ENCODE results near the gene PRKAA2. TPM values are rescaled to one million over a fixed set of nuclear protein-coding genes. Genes with fewer than 3 reads are reported as not detected.
A peak's percentile ranks its signal among the peaks of the same experiment; 100 is the strongest.

The PRKAA2 gene
- total RNA-seq, 2 donors from 2014 or later, result 1.6 to 6.8 TPM

DNA sequence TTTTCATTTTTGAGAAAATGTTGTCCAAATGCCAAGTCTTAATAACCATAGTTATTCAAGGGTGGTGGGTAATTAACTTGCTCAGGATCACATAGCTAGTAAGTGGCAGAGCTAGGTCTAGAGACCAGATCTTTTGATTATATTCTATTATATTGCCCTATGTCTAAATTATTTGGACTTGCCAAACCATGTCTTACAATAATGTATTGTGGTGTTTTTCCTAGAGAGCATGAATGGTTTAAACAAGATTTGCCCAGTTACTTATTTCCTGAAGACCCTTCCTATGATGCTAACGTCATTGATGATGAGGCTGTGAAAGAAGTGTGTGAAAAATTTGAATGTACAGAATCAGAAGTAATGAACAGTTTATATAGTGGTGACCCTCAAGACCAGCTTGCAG, 58.6 kb downstream of the PRKAA2 start:
- H3K4me1 ChIP-seq, result no peaks in the 10 kb centered on the region
- H3K27ac ChIP-seq, result no peak overlapping the region
- intact Hi-C loops (cut with DNase I), result no loop called here
- no peak overlapping the region for H3K4me3 ChIP-seq
- H3K36me3 ChIP-seq, result no peaks in the 10 kb centered on the region
- TF ChIP-seq, protein P1, sequence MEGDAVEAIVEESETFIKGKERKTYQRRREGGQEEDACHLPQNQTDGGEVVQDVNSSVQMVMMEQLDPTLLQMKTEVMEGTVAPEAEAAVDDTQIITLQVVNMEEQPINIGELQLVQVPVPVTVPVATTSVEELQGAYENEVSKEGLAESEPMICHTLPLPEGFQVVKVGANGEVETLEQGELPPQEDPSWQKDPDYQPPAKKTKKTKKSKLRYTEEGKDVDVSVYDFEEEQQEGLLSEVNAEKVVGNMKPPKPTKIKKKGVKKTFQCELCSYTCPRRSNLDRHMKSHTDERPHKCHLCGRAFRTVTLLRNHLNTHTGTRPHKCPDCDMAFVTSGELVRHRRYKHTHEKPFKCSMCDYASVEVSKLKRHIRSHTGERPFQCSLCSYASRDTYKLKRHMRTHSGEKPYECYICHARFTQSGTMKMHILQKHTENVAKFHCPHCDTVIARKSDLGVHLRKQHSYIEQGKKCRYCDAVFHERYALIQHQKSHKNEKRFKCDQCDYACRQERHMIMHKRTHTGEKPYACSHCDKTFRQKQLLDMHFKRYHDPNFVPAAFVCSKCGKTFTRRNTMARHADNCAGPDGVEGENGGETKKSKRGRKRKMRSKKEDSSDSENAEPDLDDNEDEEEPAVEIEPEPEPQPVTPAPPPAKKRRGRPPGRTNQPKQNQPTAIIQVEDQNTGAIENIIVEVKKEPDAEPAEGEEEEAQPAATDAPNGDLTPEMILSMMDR (IDR thresholded peaks at IDR 0.05), result no peak
- no peaks in the 10 kb centered on the region for H3K27me3 ChIP-seq
- no peak overlapping the region for H3K9ac ChIP-seq (ENCODE audit: low read depth in 2 of 2, low read length in 2 of 2)
- no peaks in the 10 kb centered on the region for H3K9me3 ChIP-seq
- DNase-seq, result no peak

DNA sequence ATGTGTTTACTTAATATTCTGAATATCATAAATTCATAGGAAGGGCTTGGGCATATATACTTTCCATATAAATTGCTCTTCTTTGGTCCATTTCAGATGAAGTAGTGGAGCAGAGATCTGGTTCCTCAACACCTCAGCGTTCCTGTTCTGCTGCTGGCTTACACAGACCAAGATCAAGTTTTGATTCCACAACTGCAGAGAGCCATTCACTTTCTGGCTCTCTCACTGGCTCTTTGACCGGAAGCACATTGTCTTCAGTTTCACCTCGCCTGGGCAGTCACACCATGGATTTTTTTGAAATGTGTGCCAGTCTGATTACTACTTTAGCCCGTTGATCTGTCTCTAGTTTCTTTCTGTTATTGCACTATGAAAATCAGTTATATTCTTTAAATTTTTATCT, 62.3 kb downstream of the PRKAA2 start:
- H3K9ac ChIP-seq (ENCODE audit: low read depth in 2 of 2, low read length in 2 of 2), result no peak overlapping the region
- no peaks in the 10 kb centered on the region for H3K36me3 ChIP-seq

DNA sequence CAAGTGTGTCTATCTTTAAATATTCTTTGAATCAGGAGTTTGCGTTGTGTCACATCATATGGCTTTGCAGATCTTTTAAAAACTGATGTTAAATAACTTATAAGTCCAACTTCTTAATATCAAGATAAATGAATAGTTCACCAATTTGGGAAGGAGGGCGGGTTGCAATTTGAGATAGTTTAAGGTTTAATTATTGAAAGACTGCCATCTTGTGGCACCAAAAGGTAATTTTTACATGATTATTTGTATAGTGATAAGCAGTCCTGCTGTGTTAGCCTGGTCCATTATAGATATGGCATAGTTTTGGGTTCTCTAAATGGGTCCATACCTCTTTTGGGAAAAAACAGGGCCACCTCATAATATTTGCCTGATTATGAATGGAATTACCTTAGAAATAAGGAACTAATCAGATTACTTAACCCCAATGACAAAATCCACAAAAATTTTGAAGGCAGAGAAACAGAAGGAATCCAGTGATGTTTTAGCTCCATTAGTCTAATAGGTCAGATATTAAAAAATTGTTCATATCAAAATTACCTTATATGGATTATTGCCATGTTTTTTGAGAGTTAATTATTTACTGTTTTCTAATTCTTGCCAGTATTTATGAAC, 64.3 kb downstream of the PRKAA2 start:
- no peak overlapping the region for H3K27ac ChIP-seq
- no peak overlapping the region for H3K4me3 ChIP-seq
- intact Hi-C loops (cut with DNase I), result no loop called here
- no peaks in the 10 kb centered on the region for H3K36me3 ChIP-seq
- no peaks in the 10 kb centered on the region for H3K27me3 ChIP-seq
- TF ChIP-seq, protein P1 (IDR thresholded peaks at IDR 0.05), result peak; percentile 30
- H3K4me1 ChIP-seq, result no peaks in the 10 kb centered on the region
- no peaks in the 10 kb centered on the region for H3K9me3 ChIP-seq
- no peak overlapping the region for H3K9ac ChIP-seq (ENCODE audit: low read depth in 2 of 2, low read length in 2 of 2)
- no peak for DNase-seq

More for the DNA sequence above, 62.3 kb downstream of the PRKAA2 start:
- no peak overlapping the region for H3K4me3 ChIP-seq
- no peaks in the 10 kb centered on the region for H3K9me3 ChIP-seq
- TF ChIP-seq, protein P1 (IDR thresholded peaks at IDR 0.05), result no peak
- no peaks in the 10 kb centered on the region for H3K4me1 ChIP-seq
- H3K27ac ChIP-seq, result no peak overlapping the region
- H3K27me3 ChIP-seq, result no peaks in the 10 kb centered on the region
- DNase-seq, result no peak
- intact Hi-C loops (cut with DNase I), result no loop called here

DNA sequence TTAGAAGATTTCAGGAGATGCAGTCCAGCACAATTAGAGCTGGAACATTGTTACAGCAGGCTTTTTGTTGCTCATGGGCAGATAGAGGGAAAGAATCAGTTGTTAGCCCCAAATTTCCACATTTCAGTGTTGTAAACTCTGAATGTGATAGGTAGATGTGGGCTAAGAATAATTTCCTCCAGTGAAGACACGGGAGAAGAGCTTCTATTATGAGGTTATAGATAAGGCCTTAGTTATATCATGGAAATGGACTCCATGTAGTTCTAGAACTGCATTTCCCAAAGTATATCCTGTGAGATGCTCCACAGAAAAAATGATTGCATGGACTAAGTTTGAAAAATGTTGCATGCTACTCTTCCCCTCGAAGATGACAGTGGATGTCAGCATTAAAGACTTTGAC, 64.9 kb downstream of the PRKAA2 start:
- Histone ChIP-seq H3K36me3 (no peaks in the 10 kb centered on the region), H3K27me3 (no peaks in the 10 kb centered on the region), H3K9me3 (no peaks in the 10 kb centered on the region), H3K4me1 (no peaks in the 10 kb centered on the region), H3K27ac (no peak overlapping the region), H3K9ac (ENCODE audit: low read depth in 2 of 2, low read length in 2 of 2) (no peak overlapping the region), H3K4me3 (no peak overlapping the region)
- no peak for DNase-seq
- intact Hi-C loops (cut with DNase I), result no loop called here
- TF ChIP-seq, protein P1 (IDR thresholded peaks at IDR 0.05), result no peak

DNA sequence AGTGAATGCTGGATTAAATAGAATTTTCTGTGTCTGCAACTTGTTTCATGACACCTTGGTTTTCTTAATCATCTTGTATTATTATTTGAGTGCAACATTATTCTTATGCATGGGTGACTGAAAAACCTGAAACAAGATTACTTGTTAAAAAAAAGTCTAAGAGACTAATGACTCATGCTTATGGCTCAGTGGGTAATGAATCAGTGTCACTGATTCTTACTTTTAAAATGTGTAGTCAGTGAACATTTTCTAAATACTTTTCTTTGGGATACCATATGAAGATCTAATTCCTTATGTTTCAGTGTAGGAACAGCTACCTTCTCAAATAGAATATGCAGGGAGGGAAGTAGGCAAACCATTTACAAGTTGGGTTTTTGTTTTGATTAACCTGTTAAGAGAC, 65.5 kb downstream of the PRKAA2 start:
- Histone ChIP-seq H3K4me1 (no peaks in the 10 kb centered on the region), H3K4me3 (no peak overlapping the region), H3K36me3 (no peaks in the 10 kb centered on the region), H3K9me3 (no peaks in the 10 kb centered on the region), H3K27ac (no peak overlapping the region), H3K9ac (ENCODE audit: low read depth in 2 of 2, low read length in 2 of 2) (no peak overlapping the region), H3K27me3 (no peaks in the 10 kb centered on the region)
- intact Hi-C loops (cut with DNase I), result no loop called here
- TF ChIP-seq, protein P1 (IDR thresholded peaks at IDR 0.05), result no peak
- no peak for DNase-seq
